Islet of Langerhans (tissue), 1 donor: ENCODE results near the gene WASHC1.
"Not testable (repeated sequence)": the region's sequence is repeated elsewhere in the genome, so short reads cannot be mapped to it uniquely, and the experiment has no call there.

ENCODE experiments used
- FAIRE-seq: peaks from one replicate; lab custom pipeline; 2011; peaks lifted over from hg19 to GRCh38; lab: Jason Lieb, UNC

The WASHC1 gene, protein sequence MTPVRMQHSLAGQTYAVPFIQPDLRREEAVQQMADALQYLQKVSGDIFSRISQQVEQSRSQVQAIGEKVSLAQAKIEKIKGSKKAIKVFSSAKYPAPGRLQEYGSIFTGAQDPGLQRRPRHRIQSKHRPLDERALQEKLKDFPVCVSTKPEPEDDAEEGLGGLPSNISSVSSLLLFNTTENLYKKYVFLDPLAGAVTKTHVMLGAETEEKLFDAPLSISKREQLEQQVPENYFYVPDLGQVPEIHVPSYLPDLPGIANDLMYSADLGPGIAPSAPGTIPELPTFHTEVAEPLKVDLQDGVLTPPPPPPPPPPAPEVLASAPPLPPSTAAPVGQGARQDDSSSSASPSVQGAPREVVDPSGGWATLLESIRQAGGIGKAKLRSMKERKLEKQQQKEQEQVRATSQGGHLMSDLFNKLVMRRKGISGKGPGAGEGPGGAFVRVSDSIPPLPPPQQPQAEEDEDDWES

DNA sequence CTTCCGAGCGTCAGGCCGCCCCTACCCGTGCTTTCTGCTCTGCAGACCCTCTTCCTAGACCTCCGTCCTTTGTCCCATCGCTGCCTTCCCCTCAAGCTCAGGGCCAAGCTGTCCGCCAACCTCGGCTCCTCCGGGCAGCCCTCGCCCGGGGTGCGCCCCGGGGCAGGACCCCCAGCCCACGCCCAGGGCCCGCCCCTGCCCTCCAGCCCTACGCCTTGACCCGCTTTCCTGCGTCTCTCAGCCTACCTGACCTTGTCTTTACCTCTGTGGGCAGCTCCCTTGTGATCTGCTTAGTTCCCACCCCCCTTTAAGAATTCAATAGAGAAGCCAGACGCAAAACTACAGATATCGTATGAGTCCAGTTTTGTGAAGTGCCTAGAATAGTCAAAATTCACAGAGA is at the start of gene WASHC1:
WASHC1 (minus strand) TSS at position 101 of the 400 bp plus-strand sequence. CDS start 4,457 bp downstream, outside the sequence.
- FAIRE-seq = not testable (repeated sequence)

DNA sequence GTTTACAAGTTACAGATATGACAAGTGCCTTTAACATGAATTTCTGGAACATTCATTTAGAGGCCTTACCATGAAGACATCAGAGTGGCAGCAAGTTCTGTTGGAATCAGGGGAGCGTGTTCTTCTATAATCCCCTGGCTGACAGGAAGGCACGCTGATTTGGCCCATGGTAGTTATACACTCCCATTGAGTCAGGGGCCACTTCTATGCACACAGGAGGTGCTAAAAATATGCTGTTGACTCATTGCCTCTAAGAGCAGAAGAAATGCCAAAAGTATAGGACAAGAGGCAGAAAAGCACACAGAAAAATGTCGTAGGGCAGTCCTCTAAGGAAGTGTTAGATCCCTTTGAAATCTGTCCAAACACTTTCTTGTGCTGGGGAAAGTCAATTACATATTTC is 49.1 kb upstream of the WASHC1 start:
- not testable (repeated sequence) for FAIRE-seq

DNA sequence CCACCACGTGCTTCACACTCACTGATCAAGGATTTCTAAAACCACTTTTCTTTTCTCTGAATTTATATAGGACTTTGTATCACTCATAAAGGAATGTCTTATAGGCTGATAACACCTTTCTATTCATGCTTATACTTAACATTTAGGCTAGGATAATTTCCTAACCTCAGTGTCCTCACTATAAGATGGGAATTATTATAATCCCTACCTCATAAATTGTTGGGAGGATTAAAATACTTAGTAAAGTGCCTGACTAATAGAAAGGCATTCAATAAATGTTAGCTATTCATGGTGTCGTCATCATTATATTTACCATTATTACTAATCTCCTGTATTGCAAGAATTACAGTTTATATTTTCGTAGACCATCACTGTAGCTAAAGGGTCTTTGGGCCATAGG is 47.1 kb upstream of the WASHC1 start:
- FAIRE-seq = not testable (repeated sequence)

DNA sequence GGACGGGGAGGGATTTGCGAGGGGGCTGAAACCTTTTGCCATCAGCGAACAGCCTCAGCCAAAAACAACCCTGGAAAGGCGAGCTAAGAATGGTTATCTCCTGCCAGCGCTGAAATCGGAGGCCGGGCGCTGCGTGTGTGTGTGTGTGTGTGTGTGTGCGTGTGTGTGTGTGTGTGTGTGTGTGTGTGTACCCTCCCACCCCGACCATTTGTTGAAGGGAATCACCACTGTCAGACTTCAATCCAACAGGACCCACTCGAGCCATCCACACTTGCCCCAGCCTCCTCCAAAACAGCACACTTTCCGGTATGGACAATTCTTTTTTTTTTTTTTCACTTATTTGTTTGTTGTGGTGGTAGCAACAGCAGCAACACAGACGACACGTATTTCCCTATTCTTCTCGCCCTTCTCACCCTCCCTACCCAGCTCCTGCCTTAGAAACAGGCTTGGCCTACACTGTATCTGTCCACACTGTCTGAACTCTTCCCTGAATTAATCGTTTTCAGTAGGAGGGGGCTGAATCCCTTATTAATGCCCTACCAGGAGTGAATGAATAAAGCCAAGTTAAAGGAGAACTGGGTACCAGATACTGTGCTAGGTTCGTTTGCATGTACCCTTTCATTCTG is 44.8 kb upstream of the WASHC1 start:
- FAIRE-seq = not testable (repeated sequence)

DNA sequence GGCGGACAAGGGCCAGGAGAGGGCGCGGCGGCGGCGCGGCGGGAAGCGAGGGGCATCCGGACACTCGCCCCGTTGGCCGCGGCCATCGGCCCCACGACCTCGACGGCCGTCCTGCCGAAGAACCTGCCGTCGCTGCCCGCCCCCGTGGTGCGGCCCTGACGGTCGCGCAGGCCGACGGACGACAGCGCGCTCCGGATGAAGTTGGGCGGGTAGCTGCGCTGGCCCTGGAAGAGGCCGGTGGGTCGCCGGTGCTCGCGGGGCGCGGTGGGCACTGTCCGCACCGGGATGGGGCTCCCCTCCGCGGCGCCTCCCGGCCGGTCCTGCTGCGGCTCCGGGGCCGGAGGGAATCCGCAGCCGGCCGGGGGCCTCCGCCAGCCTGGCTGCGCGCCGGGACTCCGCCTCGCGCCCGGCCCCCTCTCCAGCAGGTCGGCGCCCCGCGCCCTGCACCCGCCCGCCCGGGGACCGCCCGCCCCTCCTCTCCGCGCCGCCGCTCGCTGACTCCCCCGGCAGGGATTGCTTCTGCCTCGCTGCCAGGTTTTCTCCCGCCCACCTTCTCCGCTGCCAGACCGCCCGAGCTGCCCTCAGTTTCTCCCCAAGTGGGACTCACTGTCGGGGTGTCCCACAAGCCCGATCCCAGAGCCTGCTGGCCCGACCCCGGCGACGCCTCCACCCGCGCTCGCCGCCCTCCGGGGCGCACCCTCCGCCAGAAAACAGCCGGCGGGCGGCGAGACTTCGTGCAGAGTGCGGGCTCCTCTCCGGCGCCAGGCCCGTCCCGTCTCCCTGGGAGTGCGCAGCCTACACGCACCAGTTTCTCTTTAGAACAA is 44.0 kb upstream of the WASHC1 start:
- not testable (repeated sequence) for FAIRE-seq

DNA sequence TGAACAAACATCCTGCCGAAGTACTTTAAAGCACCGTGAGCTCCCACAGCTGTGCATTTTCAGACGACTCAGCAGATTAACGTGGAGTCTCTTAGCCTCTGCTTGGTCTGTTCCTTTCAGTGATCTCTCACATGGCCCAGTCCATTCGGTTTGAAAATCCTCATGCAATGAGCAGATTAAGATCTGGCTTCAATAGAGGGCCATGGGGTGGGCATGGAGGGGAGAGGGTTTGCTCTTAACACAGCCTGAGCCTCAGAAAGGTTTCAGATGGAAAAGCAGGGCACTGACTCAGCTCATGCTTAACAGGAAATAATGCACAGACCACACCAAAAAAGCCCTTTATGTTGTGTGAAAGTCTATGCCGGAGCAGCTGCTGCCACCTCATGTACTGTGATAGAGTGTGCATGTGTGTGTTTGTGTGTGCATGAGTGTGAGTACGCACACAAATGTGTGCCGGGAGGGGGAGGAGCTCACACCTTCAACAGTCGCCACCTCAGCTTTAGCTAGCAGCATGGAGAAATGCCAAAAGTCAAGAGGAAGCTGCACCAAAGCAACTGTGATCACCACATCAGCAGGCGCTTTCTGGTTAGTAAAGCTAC is 33.9 kb upstream of the WASHC1 start:
- FAIRE-seq = not testable (repeated sequence)

DNA sequence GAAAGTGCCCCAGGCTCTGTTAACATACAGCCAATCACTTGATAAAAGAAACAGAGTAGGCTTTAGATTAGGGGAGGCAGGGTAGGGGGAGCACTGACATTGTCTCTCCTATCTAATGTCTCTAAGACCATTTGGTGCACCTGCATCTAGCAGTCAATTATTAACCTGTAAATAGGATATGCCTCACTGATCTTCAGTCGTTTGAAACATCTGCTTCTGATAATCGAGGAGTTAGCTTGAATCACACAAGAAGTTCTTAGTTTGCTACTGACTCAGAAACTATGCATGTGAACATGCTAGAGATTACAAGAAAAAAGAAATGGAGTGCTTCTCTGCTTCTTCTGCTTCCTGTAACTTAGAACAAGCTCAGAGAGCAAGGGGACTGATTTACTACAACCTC is 23.4 kb upstream of the WASHC1 start:
- FAIRE-seq = not testable (repeated sequence)

DNA sequence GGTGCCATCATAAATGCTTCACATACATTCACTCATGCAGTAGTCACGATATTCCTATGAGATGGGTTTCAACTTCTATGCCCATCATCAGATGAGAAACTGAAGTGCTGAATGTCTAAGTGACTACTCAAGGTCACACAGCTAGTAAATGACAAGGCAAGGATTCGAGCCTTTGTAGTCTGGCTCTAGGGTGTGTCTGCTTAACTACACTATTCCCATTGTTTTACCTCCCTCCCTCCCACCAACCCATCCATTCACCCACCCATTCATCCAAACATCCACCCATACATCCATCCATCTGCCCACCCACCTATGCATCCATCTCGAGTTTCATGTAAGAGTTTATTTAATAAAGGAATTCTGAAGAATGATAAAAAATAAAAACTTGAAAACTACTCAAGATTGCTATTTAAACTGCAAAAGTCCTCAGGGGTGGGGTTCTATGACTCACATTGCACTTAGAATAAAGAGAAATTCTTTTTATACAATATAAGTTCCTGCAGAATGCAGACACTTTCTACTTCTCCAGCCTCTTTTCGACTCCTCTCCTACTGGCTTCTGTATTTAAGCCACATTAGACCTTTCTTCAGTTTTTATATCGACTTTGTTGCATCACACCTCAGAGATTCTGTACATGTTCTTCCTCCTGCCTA is 19.1 kb upstream of the WASHC1 start:
- not testable (repeated sequence) for FAIRE-seq

DNA sequence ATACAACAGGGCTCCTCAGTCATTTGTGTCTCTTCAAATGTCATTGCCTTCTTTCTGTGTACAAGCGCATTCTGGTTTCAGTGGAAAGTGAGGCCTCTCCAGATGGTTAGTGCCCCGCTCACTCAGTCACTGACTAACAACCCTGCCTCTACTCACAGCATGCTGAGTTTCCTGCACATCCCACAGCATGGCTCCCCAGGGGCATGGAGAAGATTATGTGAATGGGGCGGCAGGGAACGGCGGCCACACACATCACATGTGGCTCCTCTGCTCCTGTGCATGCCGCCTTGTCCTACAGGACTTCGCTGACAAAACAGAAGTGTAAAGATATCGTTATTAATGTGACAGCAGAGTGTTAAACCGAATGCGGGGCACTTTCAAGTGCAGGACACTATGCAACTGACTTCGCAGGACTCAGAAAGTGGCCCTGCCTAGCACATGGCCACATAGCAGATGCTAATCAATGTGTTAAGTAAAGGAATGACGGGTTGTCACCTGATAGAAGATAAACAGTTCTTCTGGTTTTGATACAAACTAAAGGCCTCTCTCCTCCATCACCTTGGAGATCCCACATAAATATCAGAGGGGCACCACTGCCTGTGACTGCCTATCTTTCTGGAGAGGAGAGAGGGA is 17.5 kb upstream of the WASHC1 start:
- FAIRE-seq = not testable (repeated sequence)

DNA sequence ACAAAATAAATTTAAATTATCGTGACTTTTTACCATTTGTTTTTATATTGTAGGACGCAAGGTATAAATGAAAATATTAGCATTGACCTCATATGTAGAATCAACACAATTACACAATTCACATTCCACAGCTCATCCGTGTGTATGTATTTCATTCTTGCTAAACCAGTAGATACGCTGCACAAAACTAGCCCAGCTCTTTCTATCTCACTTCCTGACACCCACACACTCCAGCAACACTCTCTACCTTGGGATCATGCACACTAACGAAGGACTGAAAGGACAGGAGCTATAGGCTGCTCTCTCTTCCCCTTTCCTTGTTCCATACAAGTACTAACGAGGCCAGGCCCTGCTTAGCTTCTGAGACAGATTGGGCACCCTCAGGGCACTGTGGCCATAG is 16.9 kb upstream of the WASHC1 start:
- not testable (repeated sequence) for FAIRE-seq

DNA sequence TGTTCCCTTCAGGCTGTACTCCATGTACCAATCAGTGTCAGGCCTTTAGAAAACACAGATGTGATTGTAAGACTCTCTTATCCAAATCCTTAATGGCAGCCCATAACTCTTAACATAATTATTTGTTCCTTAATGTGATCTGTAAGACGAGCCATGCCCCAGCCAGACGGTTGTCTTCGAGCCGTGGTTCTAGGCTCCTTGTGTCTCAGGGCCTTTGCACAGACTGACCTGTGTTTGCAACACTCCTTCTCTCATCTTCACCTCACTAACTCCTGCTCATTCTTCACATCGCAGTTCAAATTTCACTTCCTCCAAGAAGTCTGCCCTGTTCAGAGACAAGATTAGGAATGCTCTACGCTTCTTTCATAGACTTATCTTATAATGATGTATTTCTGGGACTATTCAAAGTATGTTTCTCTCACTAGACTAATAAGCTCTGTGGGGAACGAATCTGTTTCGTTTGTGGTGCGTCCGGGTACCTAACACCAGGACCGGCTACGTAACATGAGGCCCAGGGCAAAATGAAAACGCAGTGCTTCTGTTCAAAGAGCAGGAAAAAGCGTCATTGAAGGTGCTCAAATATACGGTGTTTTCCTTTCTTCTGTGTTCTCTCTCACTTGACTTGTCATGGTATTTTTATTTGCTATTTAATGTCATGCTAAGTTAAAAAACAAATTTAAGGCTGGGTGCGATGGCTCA is 16.1 kb upstream of the WASHC1 start:
- FAIRE-seq = not testable (repeated sequence)

DNA sequence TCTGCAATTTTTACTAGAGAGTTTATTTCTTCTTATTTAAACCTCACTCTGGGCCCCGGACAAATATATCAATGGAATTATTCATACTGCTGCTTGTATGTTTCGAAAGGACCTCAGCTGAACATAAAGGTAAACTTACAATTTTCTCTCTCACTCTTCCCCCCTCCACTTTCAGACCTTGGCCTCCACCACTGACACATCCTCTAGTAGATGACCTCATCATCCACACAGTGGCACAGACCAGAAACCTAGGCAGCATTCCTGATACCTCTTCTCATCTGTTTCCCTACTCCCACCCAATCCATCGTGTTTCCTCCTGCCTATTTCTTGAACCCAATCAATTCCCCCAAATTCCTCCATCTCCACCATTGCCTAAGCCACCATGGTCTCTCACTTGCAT is 15.2 kb upstream of the WASHC1 start:
- FAIRE-seq = not testable (repeated sequence)

DNA sequence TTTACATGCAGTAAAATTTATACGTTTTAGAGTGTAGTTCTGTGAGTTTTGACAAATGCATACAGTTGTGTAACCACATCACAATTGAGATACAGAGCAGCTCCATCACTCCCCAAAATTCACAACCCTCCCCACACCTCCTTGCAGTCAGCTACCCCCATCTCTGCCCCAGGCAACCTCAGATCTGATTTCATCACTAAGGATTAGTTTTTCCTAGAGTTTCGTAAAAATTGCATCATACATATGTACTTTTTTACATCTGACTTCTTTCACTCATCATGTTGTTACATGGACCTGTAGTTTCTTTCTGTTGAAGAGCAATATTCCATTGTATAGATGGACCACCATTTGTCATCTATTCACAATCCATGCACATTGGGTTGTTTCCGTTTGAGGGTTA is 14.4 kb upstream of the WASHC1 start:
- not testable (repeated sequence) for FAIRE-seq

DNA sequence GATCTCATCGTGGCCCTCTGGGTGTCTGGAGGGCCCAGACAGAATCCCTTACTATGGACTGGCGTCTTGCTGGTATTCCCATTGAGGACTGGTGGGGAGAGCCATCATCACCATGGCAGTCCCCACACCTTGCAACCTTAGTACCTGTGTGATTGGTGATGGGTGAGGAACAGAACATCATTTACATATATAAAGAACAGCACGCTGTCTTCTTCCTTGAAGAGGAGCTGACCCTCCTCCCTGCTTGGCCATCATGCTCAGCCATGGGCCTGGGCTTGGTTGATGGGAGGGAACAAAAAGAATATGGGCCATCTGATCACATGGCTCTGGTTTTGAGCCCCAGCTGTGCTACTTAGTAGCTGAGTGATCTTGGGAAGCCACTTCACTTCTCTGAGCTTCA is 13.9 kb upstream of the WASHC1 start:
- FAIRE-seq = not testable (repeated sequence)

DNA sequence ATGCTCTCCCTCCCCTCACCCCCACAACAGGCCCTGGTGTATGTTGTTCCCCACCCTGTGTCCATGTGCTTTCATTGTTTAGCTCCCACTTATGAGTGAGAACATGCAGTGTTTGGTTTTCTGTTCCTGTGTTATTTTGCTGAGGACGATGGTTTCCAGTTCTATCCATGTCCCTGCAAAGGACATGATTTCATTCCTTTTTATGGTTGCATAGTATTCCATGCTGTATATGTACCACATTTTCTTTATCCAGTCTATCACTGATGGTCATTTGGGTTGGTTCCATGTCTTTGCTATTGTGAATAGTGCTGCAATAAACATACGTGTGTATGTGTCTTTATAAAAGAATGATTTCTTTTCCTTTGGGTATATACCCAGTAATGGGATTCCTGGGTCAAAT is 12.6 kb upstream of the WASHC1 start:
- FAIRE-seq = not testable (repeated sequence)

DNA sequence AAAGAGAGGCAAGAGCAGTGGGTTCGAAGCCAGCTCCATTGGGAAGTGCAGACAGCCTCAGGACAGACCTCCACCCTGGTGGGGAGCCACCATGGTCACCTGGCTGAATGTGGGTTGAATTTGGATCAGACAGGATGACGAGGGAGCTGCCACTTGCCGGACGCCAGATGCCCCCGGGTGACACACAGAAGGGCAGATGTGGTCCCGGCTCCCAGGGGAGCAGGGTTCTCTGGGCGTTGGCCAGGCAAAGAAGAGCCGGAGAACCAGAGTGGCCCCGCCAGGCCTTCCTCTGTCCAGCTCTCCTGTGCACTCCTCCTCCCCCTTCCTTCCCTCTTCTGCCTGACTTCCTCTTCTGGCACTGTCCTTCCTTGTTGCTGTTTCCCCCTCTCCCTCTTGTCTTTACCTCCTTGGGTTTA is 12.0 kb upstream of the WASHC1 start:
- not testable (repeated sequence) for FAIRE-seq

DNA sequence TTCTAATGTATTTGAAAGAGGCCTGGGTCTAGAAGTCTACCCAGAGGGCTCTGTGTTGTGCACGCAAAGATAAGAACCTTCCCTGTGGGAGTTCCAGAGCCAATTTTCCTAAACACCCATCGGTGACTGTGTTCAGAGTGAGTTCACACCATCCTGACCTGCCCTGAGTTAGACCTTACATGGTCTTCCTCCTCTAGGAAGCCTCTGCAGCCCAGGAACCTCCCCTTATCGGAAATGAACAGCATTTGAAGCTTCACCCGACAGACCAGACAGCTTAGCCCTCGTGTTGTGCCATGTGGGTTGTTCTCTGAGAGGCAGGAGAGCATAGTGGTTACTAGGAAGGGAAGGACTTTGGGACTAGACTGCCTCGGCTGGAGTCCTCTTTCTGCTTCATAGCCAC is 3.1 kb upstream of the WASHC1 start:
- not testable (repeated sequence) for FAIRE-seq

DNA sequence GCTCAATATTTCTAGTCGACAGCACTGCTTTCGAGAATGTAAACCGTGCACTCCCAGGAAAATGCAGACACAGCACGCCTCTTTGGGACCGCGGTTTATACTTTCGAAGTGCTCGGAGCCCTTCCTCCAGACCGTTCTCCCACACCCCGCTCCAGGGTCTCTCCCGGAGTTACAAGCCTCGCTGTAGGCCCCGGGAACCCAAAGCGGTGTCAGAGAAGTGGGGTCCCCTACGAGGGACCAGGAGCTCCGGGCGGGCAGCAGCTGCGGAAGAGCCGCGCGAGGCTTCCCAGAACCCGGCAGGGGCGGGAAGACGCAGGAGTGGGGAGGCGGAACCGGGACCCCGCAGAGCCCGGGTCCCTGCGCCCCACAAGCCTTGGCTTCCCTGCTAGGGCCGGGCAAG is 481 bp downstream of the WASHC1 start:
- not testable (repeated sequence) for FAIRE-seq

DNA sequence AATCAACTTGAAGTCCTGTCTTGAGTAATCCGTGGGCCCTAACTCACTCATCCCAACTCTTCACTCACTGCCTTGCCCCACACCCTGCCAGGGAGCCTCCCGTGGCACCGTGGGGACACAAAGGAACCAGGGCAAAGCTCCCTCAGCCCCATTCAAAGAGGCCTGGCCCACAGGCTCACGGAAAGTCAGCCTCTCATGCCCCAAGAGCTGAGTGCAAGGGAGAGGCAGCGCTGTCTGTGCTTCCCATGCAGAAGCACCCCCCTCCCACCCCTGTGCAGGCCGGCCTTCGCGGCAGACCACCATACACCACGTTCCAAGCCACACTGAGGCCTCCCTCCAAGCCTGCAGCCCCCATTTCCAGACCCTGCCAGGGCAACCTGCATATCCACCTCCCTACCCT is 7.6 kb downstream of the WASHC1 start:
- not testable (repeated sequence) for FAIRE-seq

DNA sequence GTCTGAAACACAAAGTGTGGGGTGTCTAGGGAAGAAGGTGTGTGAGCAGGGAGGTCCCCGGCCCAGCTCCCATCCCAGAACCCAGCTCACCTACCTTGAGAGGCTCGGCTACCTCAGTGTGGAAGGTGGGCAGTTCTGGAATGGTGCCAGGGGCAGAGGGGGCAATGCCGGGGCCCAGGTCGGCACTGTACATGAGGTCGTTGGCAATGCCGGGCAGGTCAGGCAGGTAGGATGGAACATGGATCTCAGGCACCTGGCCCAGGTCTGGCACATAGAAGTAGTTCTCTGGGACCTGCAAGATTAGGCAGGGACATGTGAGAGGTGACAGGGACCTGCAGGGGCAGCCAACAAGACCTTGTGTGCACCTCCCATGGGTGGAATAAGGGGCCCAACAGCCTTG is 12.4 kb downstream of the WASHC1 start:
- FAIRE-seq = not testable (repeated sequence)
